GM21528 (cell line): ENCODE measurements around the gene TNRC18.
"Not testable (repeated sequence)": the region's sequence is repeated elsewhere in the genome, so short reads cannot be mapped to it uniquely, and the experiment has no call there.

Source experiments
- ATAC-seq: cut with Tn5 transposase; IDR thresholded peaks from one replicate; pipeline ENCODE4 v1.9.1; 2021; ENCODE audit warnings: mild to moderate bottlenecking, moderate library complexity; ENCODE audit not compliant: unreplicated experiment, low FRiP score

TNRC18 gene

DNA sequence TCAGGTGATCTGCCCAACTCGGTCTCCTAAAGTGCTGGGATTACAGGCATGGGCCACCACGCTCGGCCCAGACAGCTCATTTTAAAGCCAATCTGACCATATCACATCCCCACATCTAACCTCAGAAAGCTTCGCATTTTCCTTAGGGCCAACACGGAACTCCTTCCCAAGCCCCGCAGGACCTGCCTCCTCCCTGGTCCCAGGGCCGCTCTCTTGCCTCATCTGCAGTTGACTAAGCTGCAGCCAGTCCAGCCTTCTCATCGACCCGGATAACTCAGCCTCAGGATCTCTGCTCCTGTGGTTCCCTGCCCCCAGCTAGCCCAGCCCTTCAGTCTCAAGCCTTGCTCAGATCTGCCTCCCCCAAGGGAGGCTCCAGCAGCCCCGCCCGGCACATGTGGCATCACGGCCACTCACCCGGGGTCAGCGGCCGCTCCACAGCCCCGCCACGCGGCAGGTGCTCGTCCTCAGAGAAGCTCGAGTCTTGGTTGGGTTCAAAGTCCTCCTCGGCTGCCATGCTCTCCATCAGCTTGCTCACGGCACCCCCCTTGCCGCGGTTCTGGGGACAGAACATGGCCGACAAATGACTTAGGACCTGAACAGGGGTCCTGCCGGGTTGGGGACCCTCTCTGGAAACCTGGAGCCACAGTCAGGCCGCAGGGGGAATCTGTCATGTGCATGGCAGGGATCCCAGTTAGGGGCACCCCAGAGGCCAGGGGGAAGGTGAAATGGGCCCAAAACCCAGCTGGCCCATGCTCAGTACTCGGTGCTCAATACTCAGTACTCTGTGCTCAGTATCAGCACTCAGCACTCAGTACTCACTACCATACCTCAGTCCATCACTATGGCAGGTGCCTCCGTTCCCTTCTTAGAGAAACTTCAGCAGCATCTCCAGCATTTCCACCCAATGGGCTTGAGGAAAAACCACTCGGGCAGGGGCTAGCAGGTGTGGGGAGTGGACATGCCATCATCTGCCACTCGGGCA is 99.5 kb downstream of the TNRC18 start:
- not testable (repeated sequence) for ATAC-seq

DNA sequence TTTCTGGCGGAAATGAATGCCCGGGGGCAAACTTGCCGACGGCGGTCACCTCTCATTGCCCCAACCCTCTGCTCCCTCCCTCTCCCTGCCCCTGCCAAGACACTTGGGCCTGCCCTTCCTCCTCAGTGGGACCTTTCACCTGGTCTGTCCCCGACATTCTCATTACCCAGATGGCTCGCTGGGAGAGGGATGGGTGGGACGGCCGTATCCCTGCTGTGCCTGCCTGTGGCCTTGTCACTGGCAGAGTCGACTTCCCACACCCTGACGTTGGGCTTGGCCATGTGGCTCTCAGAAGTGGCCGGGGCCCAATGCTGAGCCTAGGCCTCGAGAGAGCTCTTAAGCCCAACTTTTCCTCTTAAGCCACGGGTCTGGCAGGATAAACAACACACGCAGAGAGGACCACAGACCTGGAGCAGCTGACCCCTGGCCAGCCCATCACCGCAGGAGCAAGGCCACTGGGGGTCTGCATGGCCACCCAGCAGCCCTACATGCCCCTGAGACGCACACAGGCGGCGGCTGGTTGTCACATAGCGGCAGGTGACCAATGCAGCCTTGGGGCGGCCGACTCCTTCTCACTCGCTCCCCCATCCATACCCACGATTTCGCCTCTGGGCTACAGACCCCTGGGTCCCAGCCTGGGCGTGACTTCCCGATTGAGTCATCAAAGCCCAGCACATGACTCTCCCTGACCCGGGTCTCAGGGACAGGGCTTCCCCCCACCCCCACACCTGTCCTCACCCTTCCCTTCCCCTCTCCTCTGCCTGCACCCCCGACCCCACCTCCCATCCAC is 100.8 kb downstream of the TNRC18 start:
- no peak for ATAC-seq

DNA sequence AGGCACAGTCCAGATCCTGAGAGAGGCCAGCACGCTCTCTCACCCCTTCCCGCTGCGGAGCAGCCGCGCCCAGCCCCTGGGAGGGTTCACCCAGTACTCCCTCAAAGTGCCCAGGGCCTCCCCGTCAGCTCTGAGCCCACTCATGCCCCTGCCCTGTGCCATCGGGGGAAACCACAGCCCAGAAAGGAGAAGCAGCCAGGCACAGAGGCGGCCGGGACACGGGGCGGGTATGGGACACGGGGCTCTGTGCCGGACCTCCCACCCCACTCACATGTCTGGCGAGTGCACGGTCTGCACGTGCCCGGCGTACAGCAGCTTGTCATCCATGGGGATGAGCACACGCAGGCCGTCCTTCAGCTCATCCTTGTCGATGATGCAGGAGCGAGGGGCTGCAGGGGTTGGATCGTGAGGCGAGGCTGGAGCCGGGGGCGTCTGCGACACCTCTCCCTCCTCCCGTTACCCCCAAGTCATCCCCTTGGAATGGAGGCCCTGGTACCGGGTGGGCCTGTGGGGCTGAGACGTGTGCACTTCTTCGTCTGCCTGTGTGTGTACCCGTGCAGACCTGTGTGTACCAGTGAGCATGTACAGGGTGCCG is 102.7 kb downstream of the TNRC18 start:
- no peak for ATAC-seq

DNA sequence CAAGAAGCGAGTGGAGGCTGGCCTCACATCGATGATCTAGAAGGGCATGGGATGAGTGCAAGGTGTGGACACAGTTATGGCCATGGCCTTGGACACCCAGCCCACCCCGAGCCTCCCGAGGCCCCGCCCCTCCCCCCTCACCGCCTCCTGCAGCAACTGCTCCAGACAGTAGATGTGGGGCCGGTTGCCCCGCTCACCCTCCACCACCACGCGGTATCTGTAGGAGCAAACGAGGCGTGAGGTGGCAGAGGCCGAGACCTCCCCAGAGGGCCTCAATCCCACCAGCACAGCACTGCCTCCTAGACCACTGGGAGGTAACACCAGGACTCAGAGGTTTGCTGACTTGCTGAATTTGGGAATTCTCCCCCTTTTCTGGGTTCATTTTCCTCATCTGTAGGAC is 103.2 kb downstream of the TNRC18 start:
- ATAC-seq = no peak

DNA sequence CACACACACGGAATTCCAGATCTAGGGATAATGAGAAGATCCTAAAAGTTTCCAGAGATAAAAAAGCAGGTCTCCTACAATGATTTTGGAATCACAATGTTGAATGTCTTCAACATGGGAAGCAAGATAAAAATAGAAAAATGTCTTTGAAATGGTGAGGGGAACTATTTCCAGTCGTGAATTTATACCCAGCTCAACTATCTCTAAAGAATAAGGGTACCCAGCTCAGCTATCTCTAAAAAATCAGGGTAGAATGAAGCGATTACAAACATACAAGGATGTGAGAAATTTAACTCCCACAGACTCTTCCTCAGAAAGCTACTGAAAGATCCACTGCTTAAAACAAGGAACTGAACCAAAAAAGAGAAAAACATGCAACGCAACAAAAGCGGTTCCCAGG is 105.0 kb downstream of the TNRC18 start:
- not testable (repeated sequence) for ATAC-seq

DNA sequence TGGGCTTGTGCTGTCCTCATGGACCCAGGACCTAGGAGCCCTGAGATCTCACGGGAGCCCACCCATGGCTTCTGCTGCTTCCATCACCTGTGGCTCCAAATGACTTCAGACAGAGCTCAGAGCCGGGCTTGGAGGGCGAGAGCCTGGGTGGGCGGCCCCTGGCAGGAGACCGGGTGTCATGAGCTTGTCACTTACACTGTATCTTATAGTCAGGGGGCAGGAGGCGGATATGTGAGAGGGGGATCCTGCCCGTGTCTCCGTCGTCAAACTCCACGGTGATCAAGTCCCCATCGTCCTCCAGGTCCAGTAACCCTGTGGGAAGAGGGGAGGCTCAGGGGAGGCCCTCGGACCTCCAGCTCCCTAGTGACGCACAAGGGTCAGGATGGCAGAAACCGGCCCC is 107.9 kb downstream of the TNRC18 start:
- ATAC-seq = no peak

DNA sequence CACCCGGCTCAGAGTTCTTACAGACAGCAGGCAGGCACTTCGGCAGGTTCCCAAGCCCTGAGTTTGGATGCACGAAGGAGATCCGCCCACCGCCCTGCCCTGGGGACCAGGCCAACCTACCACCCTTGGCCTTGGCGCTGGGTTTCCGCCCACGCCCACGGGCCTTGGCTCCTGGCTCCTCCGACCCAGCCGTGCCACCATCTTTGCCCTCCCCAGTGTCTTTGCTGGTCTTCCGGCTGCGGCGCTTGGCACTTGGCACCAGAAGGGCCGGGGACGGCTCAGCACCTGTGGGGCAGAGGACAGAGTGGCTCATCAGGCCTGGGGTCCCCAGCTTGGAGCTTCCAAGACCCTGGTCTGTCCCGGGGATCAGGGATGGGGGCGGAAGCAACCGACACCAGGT is 108.8 kb downstream of the TNRC18 start:
- ATAC-seq = no peak

DNA sequence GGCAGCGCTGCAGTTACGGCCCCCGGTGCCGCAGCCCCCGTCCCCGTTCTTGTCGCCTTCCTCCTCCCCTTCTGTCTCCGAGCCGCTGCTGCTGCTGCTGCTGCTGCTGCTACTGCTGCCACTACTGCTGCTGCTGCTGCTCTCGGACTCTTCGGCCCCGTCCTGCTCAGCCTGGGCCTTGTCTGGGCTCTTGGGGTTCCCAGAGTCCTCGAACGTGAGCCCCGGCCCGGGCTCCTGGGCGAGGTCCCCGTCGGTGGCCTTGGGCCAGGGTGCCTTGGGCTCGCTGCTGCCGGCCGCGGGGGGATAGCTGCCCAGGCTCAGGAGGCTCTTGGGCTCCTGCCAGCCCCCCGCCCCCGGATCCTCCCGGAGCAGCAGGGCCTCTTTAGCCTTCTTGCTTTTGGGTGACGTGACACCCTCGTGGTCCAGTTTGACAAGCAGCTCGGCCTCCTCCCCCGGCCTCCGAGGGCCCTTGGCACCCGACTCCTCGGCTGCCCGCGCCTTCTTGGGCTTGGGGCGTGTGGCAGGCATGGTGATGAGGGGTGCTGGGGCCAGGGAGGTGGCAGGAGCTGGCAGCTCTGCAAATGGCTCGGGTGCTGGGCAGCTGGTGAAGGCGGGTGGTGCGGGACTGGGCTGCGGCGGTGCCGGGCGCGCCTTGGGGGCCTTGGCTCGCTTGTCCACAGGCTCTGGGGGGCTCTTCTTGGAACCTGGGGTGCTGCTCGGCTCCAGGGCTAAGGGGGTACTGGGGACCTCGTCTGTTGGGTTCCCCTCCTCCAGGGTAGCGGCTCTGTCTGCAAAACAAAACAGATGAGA is 110.4 kb downstream of the TNRC18 start:
- ATAC-seq = not testable (repeated sequence)

DNA sequence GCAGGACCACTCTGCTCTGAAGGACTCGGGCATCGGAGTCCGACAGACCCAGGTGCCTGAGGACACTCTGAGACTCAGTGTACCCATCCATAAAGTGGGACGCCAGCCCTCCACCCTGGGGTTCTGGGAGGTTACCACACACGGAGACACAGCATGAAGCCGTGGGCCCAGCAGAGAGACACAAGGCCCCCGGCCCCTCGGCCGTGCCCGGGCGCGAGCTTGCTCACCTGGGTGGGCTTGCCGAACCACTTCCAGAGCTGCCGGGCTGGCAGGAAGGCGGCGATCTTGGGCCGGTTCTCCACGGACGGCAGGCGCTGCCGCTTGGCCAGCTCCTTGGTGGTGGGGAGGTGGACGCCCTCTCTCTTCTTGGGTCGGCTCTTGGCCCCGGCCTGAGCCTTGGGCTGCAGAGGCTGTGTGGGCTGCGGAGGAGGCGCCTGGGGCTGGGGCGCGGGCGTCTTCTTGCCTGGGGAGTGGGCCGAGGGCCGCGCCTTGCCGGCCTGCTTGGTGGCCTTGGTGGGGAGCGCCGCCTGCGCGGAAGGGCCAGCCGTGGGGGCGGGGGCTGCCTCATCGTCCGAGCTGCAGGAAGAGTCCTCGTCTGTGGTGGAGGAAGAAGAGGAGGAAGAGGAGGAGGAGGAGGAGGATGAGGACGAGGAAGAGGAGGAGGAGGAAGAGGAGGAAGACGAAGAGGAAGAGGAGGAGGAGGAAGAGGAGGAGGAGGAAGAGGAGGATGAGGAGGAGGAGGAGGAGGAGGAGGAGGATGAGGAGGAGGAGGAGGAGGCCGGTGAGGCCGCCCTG is 111.2 kb downstream of the TNRC18 start:
- ATAC-seq = not testable (repeated sequence)

DNA sequence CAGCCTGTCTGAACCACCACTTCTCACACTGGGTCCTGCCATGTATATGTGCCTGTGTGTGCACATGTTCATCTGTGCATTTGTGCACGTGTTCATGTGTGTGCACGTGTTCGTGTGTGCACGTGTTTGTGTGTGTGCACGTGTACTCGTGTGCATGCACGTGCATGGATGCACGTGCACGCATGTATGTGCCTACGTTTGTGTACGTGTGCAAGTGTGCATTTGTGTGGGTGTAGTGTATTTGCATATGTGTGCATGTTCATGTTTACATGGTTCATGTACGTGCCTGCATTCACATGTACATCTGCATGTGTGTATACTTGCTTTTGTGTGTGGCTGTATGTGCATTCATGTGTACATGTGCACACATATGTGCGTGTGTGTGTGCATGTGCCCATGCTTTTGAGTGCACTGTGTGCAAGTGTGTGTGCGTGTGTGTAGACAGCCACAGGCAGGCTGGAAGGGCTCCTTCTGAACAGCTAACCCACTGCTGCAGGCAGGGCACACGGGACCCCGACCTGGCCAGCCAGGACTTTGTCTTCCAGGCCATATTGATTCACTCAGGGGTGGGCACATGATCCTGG is 112.7 kb downstream of the TNRC18 start:
- ATAC-seq = no peak

DNA sequence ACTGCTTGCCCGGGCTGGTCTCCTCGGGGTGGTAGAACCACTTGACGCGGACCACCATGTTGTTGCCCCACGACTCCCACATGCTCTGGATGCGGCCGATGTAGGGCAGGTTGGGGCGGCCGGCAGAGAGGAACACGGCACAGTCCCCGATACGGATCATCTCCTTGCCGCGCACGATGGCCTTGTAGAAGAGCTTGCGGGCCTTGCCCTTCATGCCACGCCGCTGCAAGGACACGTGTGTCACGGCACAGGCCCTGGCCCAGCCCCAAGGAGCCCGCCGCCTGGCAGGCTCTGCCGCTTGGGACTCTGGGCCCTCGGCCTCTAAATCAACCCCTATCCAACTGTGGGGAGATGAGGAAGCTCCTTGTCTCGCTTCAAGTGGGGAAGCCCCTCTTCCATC is 114.5 kb downstream of the TNRC18 start:
- ATAC-seq = no peak

DNA sequence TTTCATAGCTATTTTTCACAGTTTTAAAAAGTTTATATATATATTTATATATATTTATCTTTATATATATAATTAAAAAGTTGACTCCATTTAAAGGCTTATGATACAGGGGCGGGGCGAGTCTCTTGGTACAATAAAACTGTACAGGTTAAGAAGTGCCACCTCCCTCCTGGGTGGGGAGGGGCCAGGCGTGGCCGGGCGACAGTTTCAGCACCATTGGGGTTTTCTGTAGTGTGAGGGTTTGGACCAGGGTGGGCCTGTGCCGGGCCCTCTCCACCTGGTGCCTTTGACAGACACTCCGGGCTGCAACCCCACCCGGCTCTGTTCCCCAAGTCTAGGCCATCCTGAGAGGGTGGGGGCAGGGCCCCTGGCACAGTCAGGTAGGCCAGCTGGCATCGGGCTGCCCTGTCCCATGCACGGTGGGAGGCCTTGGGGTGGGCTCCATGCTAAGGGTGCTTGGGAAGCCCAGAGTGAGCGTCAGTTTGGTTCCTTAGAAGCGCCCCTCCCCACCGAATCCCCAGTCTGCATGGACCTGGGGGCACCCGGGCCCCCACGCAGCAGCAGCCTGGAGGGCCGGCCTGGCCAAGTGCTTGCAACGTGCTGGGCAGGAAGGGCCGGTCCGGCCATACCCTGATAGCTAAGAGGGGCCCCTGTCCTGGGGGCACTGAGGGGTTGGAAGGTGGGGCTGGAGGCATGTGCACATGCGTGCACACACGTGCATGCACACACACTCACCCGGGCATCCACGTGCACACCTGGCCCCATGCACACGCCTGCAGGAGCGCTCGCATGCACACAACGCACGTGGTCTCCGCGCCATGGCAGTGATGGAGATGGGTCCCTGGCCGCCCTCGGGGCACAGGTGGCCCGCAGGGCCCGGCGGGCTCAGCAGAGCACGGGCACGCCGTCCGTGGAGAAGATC is 116.2 kb downstream of the TNRC18 start:
- not testable (repeated sequence) for ATAC-seq

DNA sequence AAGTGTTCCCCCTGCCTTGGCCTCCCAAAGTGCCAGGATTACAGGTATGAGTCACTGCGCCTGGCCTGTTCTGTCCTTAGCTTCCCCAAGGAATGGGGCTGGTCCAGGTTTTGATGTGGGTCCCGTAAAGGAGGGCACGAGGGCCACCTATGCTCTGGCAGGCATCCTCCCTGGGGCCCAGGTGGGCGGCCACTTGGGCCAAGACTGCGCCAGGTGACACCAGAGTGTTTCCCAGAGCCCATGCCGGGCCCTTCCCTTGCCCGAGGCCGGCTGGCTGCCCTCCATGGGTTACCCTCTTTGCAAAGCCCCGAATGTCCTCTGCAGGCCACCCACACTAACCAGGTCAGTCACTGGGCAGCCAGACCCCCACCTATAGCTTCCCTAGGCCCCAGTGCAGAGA is 118.6 kb downstream of the TNRC18 start:
- not testable (repeated sequence) for ATAC-seq

DNA sequence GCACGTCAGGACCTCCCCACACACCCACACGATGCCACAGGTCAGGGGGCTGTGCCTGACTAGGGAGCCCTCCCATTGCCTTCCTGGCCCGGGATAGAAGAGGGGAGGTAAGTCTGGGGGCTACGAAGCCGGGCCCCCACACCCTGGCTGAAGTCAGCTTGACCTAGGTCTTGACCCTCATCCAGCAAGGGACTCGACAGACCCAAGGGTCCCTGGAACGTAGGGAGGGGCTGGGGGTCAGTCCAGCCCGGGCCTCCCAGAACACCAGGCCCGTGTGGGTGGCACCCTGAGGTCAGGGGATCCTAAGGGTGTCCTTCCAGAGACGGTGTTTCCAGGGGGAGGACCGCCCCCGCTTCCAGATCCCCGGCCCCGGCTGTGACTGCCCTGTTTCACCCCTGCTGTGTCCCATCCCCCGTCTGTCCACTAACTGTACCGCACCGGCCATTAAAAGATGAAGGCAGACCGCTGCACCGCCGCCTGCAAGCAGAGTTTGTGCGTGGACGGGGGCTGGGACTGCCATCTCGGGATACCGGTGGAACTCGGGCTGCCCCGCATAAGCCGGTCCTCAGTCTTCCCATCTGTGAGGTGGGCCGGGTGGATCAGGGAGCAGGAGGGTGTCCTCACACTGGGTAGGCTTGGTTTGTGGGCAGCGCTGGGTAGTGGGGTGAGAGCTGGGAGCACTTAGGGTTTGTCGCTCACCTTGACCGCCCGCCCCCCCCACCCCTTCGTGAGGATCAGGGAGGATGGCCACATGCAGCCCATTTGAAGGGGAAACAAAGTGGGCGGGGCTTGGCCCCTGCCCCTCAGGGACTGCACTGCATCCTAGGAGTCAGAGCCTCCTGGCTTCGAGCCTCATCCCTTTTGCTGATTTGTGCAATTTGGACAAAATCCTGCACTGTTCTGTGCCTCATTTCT is 119.8 kb downstream of the TNRC18 start:
- no peak for ATAC-seq

DNA sequence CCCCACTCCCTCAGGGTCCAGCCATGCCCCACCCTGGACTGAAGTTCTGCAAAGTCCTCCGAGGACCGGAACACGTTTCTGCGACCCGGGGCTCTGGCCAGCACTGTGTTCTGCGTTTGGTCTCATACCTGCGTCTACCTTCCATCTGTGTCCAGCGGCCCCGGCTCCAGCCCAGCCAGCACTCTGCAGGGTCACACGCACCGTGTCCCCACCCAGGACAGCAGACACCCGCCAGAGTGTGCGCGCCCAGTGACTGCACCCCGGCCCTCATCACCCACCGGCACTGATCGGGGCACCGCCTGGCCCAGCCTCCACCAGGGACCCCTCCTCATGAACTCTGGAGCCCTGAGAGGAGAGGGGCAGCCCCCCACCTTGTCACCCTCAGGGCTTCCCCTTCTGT is 120.6 kb downstream of the TNRC18 start:
- ATAC-seq = no peak

DNA sequence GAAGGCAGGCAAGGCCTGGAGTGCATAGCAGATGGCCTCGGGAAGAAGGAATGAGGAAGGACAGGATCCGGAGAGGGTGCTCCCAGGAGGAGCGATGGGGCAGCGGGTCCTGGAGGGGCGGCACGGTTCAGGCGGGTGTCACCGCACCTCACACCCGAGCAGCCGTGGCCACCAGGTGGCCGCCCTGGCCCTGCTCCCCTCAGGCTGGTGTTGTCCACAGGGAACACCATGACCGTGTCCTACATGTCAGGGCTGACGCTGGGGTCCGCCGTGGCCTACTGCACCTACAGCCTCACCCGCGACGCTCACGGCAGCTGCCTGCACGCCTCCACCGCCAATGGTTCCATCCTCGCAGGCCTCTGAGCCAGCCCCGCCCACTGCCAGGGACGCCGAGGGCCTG is 121.1 kb downstream of the TNRC18 start:
- no peak for ATAC-seq

DNA sequence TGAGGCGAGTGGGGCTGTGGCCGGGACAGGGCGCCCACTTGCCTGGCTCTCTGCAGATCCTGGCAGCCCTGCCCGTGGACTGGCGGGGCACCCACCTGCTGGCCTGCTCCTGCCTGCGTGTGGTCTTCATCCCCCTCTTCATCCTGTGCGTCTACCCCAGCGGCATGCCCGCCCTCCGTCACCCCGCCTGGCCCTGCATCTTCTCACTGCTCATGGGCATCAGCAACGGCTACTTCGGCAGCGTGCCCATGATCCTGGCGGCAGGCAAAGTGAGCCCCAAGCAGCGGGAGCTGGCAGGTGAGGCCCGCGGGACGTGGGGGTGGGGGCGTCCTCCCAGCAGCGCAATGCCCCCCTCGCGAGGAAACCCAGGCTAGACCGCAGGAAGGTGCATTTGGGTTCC is 123.3 kb downstream of the TNRC18 start:
- ATAC-seq = no peak
